ENCODE measurements around the gene TMEM61.
"Not testable (repeated sequence)": the region's sequence is repeated elsewhere in the genome, so short reads cannot be mapped to it uniquely, and the experiment has no call there.

Gene TMEM61

GRCh38 chr1:54980528-54981241 lies at the start of gene TMEM61:
Gene TMEM61, plus strand, starts transcription at chr1:54980628. Its CDS starts 438 bp downstream, at chr1:54981066.
- peak; percentile 45 for DNase-seq

GRCh38 chr1:54931275-54931840 lies 49.1 kb upstream of the TMEM61 start:
- DNase-seq, result no peak

- DNase-seq, result not testable (repeated sequence)
These were observed 46.3 kb upstream of the TMEM61 start for GRCh38 chr1:54934081-54934480.

GRCh38 chr1:54934869-54935268 lies 45.6 kb upstream of the TMEM61 start:
- DNase-seq, result no peak

GRCh38 chr1:54936791-54937190 lies 43.6 kb upstream of the TMEM61 start:
- no peak for DNase-seq

- no peak for DNase-seq
These were observed 43.0 kb upstream of the TMEM61 start for GRCh38 chr1:54937469-54937868.

- not testable (repeated sequence) for DNase-seq
These were observed 41.5 kb upstream of the TMEM61 start for GRCh38 chr1:54938955-54939354.

- no peak for DNase-seq
These were observed 40.4 kb upstream of the TMEM61 start for GRCh38 chr1:54940042-54940441.

- no peak for DNase-seq
These were observed 37.5 kb upstream of the TMEM61 start for GRCh38 chr1:54942976-54943375.

- peak; percentile 61 for DNase-seq
These were observed 35.6 kb upstream of the TMEM61 start for GRCh38 chr1:54944610-54945392.

GRCh38 chr1:54945393-54945936 lies 35.0 kb upstream of the TMEM61 start:
- no peak for DNase-seq

- DNase-seq, result no peak
These were observed 32.9 kb upstream of the TMEM61 start for GRCh38 chr1:54947540-54947939.

- DNase-seq, result no peak
These were observed 31.4 kb upstream of the TMEM61 start for GRCh38 chr1:54949053-54949452.

- no peak for DNase-seq
These were observed 30.4 kb upstream of the TMEM61 start for GRCh38 chr1:54950006-54950368.

GRCh38 chr1:54950369-54951163 lies 29.9 kb upstream of the TMEM61 start:
- DNase-seq, result peak; percentile 91

GRCh38 chr1:54951810-54952226 lies 28.6 kb upstream of the TMEM61 start:
- no peak for DNase-seq

- no peak for DNase-seq
These were observed 27.3 kb upstream of the TMEM61 start for GRCh38 chr1:54952950-54953718.

GRCh38 chr1:54953846-54954245 lies 26.6 kb upstream of the TMEM61 start:
- no peak for DNase-seq

- no peak for DNase-seq
These were observed 25.1 kb upstream of the TMEM61 start for GRCh38 chr1:54955359-54955758.

GRCh38 chr1:54956726-54957125 lies 23.7 kb upstream of the TMEM61 start:
- DNase-seq, result no peak

- DNase-seq, result no peak
These were observed 21.2 kb upstream of the TMEM61 start for GRCh38 chr1:54959241-54959640.
